ENCODE data around the gene CAMTA1. TPM values are rescaled to one million over a fixed set of nuclear protein-coding genes. Genes with fewer than 3 reads are reported as not detected.

The CAMTA1 gene
- total RNA-seq, 1 donor from 2014 or later = 268 TPM

DNA sequence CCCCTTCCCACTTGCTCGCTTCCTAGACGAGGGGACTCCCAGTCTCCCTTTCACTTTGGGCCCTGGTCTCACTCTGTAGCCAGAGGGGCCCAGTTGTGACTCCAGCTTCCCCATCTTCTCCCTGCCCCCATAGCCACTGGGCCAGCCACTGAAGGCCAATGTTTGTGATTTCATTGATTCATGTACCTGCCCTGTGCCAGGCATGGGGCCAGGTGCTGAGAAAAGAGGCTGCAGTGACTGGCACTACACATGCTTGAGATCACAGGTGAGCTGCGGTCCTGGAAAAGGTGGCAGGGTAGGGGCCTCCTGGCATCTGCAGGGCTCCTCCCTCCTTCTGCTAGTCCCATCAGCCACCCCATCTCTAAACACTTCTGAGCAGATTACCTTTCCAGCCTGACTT, 640.5 kb downstream of the CAMTA1 start:
- no peaks in the 10 kb centered on the region for H4K20me1 ChIP-seq (ENCODE audit: low read depth)
- H2AFZ ChIP-seq (replicated peaks) = no peak overlapping the region
- peaks cover 8% of the 10 kb centered on the region for H3K27me3 Mint-ChIP-seq (ENCODE audit: insufficient read depth, low read depth)
- H3K36me3 Mint-ChIP-seq = no peaks in the 10 kb centered on the region
- no peak overlapping the region for H3K4me2 ChIP-seq
- no peaks in the 10 kb centered on the region for H3K4me1 ChIP-seq
- peaks cover 8% of the 10 kb centered on the region for H3K4me1 Mint-ChIP-seq
- no peak overlapping the region for H3K27ac Mint-ChIP-seq
- H3K9me3 ChIP-seq (ENCODE audit: low read depth) = no peaks in the 10 kb centered on the region
- no peaks in the 10 kb centered on the region for H3K27me3 ChIP-seq
- no peak for DNase-seq (ENCODE audit: low spot score)
- no peaks in the 10 kb centered on the region for H3K36me3 ChIP-seq
- H3F3A ChIP-seq (ENCODE audit: low read depth) = no peaks in the 10 kb centered on the region
- no peak overlapping the region for H3K4me3 Mint-ChIP-seq
- H3K27ac ChIP-seq = no peak overlapping the region
- H3K4me3 ChIP-seq = no peak overlapping the region
- H3K9me3 Mint-ChIP-seq = no peaks in the 10 kb centered on the region
- no peak for TF ChIP-seq EZH2 (IDR thresholded peaks at IDR 0.05)
- H3K79me2 ChIP-seq (ENCODE audit: low read depth) = no peaks in the 10 kb centered on the region
- no peak overlapping the region for H3K9ac ChIP-seq

DNA sequence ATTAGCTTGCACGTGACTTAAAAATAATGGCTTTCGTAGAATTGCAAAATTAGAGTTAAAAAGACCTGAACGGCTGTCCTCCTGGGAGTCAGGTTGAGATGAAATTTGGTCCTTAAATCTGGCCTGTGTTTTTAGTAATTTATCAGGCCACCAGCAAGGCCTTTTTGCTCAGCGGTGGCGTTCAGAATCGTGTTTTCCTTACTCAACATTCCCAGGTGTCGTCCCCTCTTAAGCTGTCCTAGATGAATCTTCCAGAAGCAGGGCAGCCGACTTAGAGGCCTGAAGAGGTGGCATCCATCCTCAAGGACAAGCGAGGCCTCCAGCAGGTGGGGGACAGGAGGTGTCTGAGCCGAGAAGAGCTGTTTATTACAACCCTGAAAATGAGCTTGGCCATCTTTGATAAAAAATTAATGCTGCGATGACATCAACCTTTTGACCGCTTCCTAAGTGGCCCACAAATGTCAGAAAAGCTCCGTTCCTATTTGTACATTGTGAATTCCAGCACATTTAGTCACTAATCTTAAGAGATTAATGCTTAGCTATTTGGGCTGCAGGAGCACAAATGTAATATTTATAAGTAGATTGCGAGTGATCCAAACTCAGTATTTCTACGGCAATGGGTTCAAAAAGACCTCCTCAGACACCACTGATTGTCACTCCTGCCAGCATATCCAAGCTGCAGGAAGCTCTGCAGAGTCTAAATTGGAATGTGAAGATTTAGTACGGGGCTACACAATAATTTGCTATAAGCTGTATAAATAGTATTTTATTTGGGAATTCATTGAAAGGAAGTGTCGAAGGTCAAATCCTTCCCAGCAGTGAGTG, 641.7 kb downstream of the CAMTA1 start:
- H3K9me3 Mint-ChIP-seq = no peaks in the 10 kb centered on the region
- TF ChIP-seq EZH2 (IDR thresholded peaks at IDR 0.05) = no peak
- TF ChIP-seq, protein P1, sequence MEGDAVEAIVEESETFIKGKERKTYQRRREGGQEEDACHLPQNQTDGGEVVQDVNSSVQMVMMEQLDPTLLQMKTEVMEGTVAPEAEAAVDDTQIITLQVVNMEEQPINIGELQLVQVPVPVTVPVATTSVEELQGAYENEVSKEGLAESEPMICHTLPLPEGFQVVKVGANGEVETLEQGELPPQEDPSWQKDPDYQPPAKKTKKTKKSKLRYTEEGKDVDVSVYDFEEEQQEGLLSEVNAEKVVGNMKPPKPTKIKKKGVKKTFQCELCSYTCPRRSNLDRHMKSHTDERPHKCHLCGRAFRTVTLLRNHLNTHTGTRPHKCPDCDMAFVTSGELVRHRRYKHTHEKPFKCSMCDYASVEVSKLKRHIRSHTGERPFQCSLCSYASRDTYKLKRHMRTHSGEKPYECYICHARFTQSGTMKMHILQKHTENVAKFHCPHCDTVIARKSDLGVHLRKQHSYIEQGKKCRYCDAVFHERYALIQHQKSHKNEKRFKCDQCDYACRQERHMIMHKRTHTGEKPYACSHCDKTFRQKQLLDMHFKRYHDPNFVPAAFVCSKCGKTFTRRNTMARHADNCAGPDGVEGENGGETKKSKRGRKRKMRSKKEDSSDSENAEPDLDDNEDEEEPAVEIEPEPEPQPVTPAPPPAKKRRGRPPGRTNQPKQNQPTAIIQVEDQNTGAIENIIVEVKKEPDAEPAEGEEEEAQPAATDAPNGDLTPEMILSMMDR (IDR thresholded peaks at IDR 0.05) = no peak
- no peak for TF ChIP-seq EZH2phosphoT487 (IDR thresholded peaks at IDR 0.05)
- peaks cover 6% of the 10 kb centered on the region for H3K27me3 Mint-ChIP-seq (ENCODE audit: insufficient read depth, low read depth)
- Histone ChIP-seq H3F3A (ENCODE audit: low read depth) (no peaks in the 10 kb centered on the region), H3K4me1 (no peaks in the 10 kb centered on the region), H3K27ac (no peak overlapping the region), H3K36me3 (no peaks in the 10 kb centered on the region), H3K79me2 (ENCODE audit: low read depth) (no peaks in the 10 kb centered on the region), H2AFZ (replicated peaks) (no peak overlapping the region), H3K4me3 (no peak overlapping the region), H3K27me3 (no peaks in the 10 kb centered on the region), H4K20me1 (ENCODE audit: low read depth) (no peaks in the 10 kb centered on the region), H3K9me3 (ENCODE audit: low read depth) (no peaks in the 10 kb centered on the region), H3K4me2 (no peak overlapping the region), H3K9ac (no peak overlapping the region)
- DNase-seq (ENCODE audit: low spot score) = no peak
- no peak overlapping the region for H3K4me3 Mint-ChIP-seq
- H3K4me1 Mint-ChIP-seq = peaks cover 8% of the 10 kb centered on the region
- H3K27ac Mint-ChIP-seq = no peak overlapping the region
- H3K36me3 Mint-ChIP-seq = no peaks in the 10 kb centered on the region

DNA sequence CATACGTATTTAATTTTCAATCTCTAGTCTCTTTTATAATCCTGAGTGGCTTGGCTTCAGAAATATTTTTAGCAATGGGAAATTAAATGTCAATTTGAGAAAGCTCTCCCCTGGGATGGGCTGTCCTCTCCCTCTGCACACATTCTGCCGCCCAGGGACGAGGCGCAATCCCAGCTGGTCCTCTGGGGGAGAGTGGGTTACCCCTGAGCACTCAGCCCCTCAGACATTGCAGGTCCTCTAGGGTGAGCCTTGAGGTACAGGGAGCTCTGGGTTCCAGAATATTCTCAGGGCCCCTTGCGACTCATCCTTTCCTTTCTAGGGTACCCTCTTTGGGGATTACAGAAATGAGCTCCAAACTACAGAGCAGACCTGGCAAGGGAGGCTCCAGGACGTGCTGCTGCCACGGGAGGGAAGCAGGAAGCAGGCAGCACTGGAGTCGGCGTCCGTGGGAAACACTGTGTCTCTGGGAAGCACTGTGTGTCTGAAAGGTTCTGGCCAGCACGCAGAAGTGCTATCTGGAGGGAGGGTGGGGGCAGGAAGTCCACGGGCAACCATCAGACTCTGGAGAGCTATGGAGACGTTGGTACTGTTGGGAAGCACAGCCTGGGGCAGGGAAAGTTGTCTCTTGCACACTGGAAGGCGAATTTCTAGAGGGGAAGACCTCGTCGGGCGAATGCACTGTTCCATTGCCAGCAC, 642.5 kb downstream of the CAMTA1 start:
- Mint-ChIP-seq H3K36me3 (no peaks in the 10 kb centered on the region), H3K27ac (no peak overlapping the region), H3K9me3 (no peaks in the 10 kb centered on the region), H3K4me3 (no peak overlapping the region), H3K4me1 (peaks cover 8% of the 10 kb centered on the region), H3K27me3 (ENCODE audit: insufficient read depth, low read depth) (peaks cover 6% of the 10 kb centered on the region)
- Histone ChIP-seq H4K20me1 (ENCODE audit: low read depth) (no peaks in the 10 kb centered on the region), H3K27me3 (no peaks in the 10 kb centered on the region), H3K9me3 (ENCODE audit: low read depth) (no peaks in the 10 kb centered on the region), H3K4me2 (no peak overlapping the region), H3K4me1 (peaks cover 4% of the 10 kb centered on the region), H3K9ac (no peak overlapping the region), H3K36me3 (no peaks in the 10 kb centered on the region), H3K79me2 (ENCODE audit: low read depth) (no peaks in the 10 kb centered on the region), H3K4me3 (no peak overlapping the region), H2AFZ (replicated peaks) (no peak overlapping the region), H3F3A (ENCODE audit: low read depth) (no peaks in the 10 kb centered on the region), H3K27ac (no peak overlapping the region)
- no peak for TF ChIP-seq EZH2 (IDR thresholded peaks at IDR 0.05)
- no peak for TF ChIP-seq EZH2phosphoT487 (IDR thresholded peaks at IDR 0.05)
- TF ChIP-seq, protein P1 (IDR thresholded peaks at IDR 0.05) = no peak
- DNase-seq (ENCODE audit: low spot score) = no peak

DNA sequence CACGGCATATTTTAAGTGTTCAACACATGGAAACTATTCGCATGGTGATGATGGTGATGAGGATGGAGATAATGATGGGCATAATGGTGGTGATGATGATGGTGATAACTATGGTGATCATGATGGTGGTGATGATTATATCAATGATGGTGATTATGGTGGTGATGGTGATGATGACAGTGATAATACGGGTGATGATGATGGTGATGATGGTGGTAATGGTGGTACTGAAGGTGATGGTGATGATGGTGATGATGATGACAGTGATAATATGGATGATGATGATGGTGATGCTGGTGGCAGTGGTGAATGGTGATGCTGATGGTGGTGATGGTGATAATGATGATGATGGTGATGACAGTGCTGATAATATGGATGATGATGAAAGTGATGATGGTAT, 644.0 kb downstream of the CAMTA1 start:
- H3K27me3 ChIP-seq = no peaks in the 10 kb centered on the region
- Mint-ChIP-seq H3K27me3 (ENCODE audit: insufficient read depth, low read depth) (peaks cover 3% of the 10 kb centered on the region), H3K27ac (no peak overlapping the region), H3K9me3 (no peaks in the 10 kb centered on the region), H3K36me3 (no peaks in the 10 kb centered on the region), H3K4me3 (no peak overlapping the region), H3K4me1 (peaks cover 4% of the 10 kb centered on the region)
- no peaks in the 10 kb centered on the region for H3K79me2 ChIP-seq (ENCODE audit: low read depth)
- no peak overlapping the region for H3K27ac ChIP-seq
- H3K9me3 ChIP-seq (ENCODE audit: low read depth) = no peaks in the 10 kb centered on the region
- H2AFZ ChIP-seq (replicated peaks) = no peak overlapping the region
- H3F3A ChIP-seq (ENCODE audit: low read depth) = no peaks in the 10 kb centered on the region
- TF ChIP-seq, protein P1 (IDR thresholded peaks at IDR 0.05) = no peak
- no peaks in the 10 kb centered on the region for H3K36me3 ChIP-seq
- no peak overlapping the region for H3K4me2 ChIP-seq
- H3K4me1 ChIP-seq = peaks cover 7% of the 10 kb centered on the region
- H3K4me3 ChIP-seq = no peak overlapping the region
- no peaks in the 10 kb centered on the region for H4K20me1 ChIP-seq (ENCODE audit: low read depth)
- no peak overlapping the region for H3K9ac ChIP-seq
- DNase-seq (ENCODE audit: low spot score) = no peak

Measured in neural progenitor cell (in vitro differentiated cells).